GM19452 (cell line): ENCODE results near the gene ARSD.
"Not testable (repeated sequence)": the region's sequence is repeated elsewhere in the genome, so short reads cannot be mapped to it uniquely, and the experiment has no call there.

Experiments used
- ATAC-seq: cut with Tn5 transposase; IDR thresholded peaks from one replicate; pipeline ENCODE4 v1.9.1; 2021; ENCODE audit not compliant: unreplicated experiment

Gene ARSD

DNA sequence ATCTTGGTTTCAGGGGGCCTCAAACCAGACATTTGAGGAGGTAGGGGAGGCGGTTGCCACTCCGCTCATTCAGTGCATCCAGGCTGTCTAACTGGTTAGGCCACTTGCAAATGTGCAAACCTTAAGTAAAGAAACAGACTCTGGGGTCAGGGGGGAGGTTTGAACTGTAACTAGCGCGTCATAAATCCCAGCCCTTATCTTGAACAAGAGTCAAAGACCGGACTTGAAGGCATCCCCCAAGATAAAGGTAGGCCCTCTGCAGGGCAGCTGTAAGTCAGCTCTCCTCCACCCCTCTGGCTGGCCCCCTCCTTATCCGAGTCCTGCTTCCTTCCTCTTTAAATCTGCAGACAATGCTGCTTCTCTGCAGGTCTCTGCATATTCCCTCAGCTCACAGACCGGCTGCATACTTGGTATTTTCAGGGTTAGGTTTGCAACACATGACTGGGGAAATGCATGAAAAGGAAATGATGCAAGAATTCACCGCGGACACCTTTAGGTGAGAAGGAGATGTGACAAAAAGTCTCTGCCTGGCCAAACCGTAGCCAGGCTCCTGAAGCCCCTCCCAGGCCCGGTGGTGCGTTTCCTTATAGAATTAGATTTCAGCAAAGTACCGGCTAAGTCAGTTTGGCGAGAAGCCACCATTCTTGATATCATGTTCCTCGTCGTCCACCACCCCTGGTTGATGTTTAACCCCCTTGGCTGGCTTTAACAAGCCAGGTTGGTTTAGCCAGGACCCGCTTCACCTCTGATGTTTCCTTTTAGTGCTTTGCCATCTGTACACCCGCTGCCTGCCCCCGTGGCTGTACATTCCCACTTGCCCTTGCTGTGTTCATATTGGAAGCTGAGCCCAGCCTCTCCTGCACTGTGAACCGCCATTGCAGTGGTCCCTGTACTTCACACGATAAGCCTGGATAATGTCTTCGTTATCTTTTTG is 31.2 kb downstream of the ARSD start:
- peak; percentile 78 for ATAC-seq

- no peak for ATAC-seq
These were observed 31.8 kb downstream of the ARSD start for GRCh38 chrX:2897311-2897689.

- ATAC-seq, result no peak
These were observed 34.2 kb downstream of the ARSD start for GRCh38 chrX:2894885-2895292.

- no peak for ATAC-seq
These were observed 36.3 kb downstream of the ARSD start for GRCh38 chrX:2892816-2893215.

DNA sequence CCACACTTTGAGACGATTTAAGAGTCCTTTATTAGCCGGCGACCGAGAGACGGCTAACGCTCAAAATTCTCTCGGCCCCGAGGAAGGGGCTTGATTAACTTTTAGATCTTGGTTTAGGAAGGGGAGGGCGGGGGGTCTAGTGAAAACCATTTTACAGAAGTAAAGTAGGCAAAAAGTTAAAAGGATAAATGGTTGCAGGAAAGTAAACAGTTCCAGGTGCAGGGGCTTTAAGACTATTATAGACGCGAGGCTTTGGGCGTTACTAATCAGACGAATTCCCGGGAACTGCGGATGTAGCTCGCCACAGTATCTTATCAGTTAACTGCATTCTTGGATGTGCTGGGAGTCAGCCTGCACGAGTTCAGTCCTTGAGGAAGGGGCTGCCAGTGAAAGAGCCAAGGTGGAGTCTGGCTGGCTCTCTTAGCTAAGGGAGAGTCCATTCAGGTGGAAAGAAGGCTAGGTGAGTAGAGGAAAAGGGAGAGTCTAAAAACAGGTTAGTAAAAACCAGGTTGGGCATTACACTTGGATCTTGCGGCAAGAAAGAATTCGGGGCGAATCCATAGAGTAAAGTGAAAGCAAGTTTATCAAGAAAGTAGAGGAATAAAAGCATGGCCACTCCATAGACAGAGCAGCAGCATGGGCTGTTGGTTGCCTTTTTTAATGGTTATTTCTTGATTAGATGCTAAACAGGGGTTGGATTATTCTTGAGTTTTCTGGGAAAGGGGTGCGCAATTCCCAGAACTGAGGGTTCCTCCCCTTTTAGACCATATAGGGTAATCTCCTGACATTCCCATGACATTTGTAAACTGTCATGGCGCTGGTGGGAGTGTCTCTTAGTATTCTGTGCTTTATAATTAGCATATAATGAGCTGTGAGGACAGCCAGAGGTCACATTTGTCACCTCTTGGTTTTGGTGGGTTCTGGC is 38.3 kb downstream of the ARSD start:
- not testable (repeated sequence) for ATAC-seq

GRCh38 chrX:2889706-2890490 is 39.2 kb downstream of the ARSD start:
- not testable (repeated sequence) for ATAC-seq

DNA sequence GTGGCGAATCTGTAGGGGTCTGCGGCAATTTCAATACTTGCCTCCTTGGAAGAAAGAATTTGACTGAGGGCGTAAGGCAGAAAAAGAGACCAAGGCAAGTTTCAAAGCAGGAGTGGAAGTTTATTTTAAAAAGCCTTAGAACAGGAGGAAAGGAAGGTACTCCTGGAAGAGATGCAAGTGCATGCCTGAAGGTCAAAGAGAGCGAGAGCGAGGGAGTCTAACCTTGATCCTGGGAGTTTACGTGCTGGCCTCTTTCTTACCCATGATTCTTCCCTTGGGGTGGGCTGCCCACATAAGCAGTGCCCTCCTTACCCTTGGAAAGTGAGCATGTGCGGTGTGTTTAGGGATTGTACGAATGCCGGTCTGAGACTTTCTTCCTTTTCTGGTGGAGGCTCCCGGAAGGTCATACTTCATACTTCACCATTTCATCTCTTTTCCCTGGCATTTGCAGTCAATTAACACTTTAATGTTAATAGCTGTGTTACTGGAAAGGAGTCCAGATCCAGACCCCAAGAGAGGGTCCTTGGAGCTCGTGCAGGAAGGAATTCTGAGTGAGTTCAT is 40.0 kb downstream of the ARSD start:
- no peak for ATAC-seq

DNA sequence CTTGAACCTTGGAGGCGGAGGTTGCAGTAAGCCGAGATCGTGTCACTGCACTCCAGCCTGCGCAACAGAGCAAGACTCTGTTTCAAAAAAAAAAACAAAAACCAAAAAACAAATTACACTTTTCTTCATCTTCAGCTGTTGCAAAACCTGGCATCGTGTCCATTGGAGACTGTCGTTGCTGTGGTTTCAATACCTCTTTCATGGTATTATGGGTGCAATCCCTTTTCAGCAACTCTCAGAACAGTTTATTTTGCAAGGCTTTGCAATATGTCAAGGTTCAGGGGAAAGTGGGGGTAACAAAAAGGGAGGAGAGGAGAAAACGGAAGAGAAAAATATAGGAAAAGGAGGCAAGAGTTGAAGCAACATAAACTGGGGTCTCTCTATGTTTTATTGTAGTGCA is 40.8 kb downstream of the ARSD start:
- ATAC-seq, result no peak

GRCh38 chrX:2883770-2884169 is 45.4 kb downstream of the ARSD start:
- ATAC-seq, result no peak

DNA sequence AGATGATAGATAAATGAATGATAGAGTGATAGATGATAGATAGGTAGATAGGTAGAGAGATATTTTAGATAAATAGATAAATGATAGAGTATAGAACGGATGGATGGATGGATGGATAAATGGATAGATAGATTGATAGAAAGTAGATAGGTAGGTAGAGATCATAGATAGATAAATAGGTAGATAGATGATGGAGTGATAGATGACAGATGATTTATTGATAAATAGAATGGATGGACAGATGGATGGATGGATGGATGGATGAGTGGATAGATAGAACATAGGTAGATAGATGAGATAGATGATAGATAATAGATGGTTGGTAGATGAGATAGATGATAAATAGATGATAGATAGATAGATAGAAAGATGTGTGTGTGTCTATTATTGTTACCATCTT is 49.5 kb downstream of the ARSD start:
- ATAC-seq, result no peak

DNA sequence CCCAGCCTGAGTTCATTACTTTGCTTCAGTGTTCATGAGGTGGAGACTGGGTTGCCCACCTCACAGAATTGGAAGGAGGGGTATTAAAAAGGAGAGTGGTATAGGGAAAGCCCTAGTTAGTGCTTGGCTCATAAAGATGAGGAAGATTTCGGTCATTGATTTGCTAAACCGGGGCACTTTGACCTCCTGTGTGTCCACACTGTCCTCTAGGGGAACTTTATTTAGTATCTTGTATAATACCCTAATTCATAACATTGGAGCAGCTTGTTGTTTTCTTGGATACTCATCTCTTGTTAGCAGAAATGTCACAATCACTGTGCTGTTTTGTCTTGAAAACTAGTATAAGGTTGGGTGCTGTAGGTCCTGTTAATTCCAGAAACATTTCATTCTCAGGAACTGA is 50.6 kb downstream of the ARSD start:
- no peak for ATAC-seq

DNA sequence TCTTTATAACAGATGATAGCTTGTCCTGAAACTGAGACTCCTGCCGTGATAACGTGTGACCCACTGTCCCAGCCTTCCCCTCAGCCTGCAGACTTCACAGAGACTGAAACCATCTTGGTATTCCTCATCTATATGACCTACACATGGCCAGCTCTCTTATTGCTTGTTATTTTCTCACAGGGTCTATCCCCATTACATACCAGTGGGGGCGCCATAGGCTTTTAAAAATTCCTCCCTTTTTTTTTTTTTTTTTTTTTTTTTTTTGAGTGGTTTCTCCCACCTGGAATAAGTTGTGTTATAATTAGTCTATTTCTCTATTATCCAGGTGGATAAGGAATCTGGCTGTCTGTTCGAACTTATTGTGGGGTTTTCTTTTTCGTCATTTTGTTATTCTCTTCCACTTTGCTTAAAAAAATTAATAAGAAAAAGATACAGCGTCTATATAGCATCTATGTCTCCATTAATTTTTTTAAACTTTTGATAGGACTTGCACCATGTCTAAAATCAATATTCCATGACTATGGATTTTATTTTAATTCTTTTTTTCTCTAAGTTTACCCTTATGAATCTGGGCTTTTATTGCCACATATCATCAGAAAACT is 53.2 kb downstream of the ARSD start:
- ATAC-seq, result no peak

GRCh38 chrX:2875136-2875481 is 54.0 kb downstream of the ARSD start:
- ATAC-seq, result no peak

GRCh38 chrX:2874222-2875135 is 54.7 kb downstream of the ARSD start:
- ATAC-seq, result no peak

GRCh38 chrX:2872671-2873277 is 56.4 kb downstream of the ARSD start:
- no peak for ATAC-seq

GRCh38 chrX:2871831-2872230 is 57.3 kb downstream of the ARSD start:
- no peak for ATAC-seq

DNA sequence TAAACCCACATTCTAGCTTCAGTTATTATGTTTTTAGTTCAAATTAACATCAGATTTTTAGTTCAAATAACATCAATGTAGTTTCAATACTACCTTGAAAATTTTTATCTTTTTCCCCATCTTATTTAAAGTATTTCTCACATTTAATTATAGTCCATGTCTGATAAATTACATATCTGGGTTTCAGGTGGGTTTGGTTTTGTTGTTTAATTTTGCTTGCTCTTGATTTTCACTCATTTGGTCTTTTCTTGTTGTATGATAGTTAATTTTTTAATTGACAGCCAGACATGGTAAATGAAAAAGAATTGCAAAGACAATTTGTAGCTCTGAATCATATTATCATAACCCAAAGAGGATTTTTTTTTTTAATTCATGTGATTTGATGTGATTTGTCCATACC is 58.5 kb downstream of the ARSD start:
- ATAC-seq, result no peak

DNA sequence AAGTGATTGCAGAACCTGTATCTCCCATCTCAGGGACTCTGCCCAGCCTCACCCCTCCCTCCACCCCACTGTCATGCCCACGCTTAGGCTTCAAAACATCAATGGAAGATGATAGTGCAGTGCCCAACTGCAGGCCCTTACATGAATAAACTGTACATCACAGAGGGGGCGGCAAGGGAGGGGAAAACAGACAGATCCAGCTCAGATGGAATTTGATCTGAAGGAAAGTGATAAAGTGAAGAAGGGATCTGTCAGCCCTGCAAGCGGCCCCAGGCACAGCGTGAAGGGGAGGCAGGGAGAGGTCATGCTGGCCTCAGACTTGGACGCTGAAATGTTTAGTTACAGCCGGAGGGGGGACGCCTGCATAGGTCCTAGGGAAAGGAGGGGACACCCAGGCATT is 61.9 kb downstream of the ARSD start:
- no peak for ATAC-seq

DNA sequence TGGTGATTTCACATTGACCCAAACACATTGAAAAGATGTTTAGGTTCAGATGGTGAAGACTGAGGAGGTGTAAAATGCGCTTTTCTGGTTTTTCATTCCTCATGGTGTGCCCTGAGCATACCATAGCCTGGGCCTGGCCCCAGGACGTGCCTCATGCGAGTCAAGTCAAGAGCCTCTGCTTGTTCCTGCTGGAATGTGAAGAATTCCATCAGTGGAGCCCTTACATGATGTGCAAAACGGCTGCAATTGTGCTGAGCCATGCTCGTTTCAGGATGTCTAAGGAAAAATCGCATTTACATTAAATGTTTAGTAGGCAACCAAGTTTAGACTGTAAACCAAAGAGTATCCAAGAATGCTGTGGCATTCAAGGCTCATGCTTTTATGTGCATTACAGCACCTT is 65.5 kb downstream of the ARSD start:
- ATAC-seq, result no peak
